Liver (tissue), 9 donors: ENCODE measurements around the gene UBE2U. TPM values are rescaled to one million over a fixed set of nuclear protein-coding genes. Genes with fewer than 3 reads are reported as not detected.
"Not testable (repeated sequence)": the region's sequence is repeated elsewhere in the genome, so short reads cannot be mapped to it uniquely, and the experiment has no call there.

Source experiments
- DNase-seq: peaks from one replicate; pipeline ENCODE4 v3.0.0-alpha.2; 2017; ENCODE audit warnings: low spot score
- H3K27ac ChIP-seq, 2 donors: one replicate each; pipeline ENCODE4 v1.7.0; 2013; ENCODE audit warnings: inconsistent platforms in 2 of 2, low read length in 2 of 2, control low read depth in 1 of 2, low read depth in 1 of 2, mild to moderate bottlenecking in 1 of 2
- H3K27me3 ChIP-seq, 4 donors: one replicate each; pipeline versions ENCODE4 v1.6.1 to v1.7.0; 2013; ENCODE audit warnings: low read length in 3 of 4, inconsistent platforms in 1 of 4, mild to moderate bottlenecking in 1 of 4, moderate library complexity in 1 of 4; ENCODE audit not compliant: control insufficient read depth in 4 of 4, insufficient read depth in 4 of 4
- H3K36me3 ChIP-seq, 4 donors: one replicate each; pipeline versions ENCODE4 v1.6.1 to v1.7.0; 2013; ENCODE audit warnings: low read length in 3 of 4, mild to moderate bottlenecking in 3 of 4, low read depth in 1 of 4, moderate library complexity in 1 of 4; ENCODE audit not compliant: control insufficient read depth in 4 of 4, insufficient read depth in 3 of 4
- H3K4me1 ChIP-seq, 4 donors: one replicate each; pipeline versions ENCODE4 v1.6.1 to v1.7.0; 2013; ENCODE audit warnings: low read length in 3 of 4, mild to moderate bottlenecking in 3 of 4, moderate library complexity in 1 of 4; ENCODE audit not compliant: control insufficient read depth in 4 of 4, insufficient read depth in 4 of 4
- H3K4me3 ChIP-seq, 3 donors: one replicate each; pipeline versions ENCODE4 v1.6.1 to v1.7.0; 2013; ENCODE audit warnings: low read length in 3 of 3, control low read depth in 1 of 3, low read depth in 1 of 3, mild to moderate bottlenecking in 1 of 3
- H3K9ac ChIP-seq, 2 donors: one replicate each; pipeline ENCODE4 v1.7.0; 2013; ENCODE audit warnings: low read length in 2 of 2, mild to moderate bottlenecking in 2 of 2, moderate library complexity in 2 of 2, control low read depth in 1 of 2, low read depth in 1 of 2
- H3K9me3 ChIP-seq, 4 donors: one replicate each; pipeline versions ENCODE4 v1.6.1 to v1.7.0; 2013; ENCODE audit warnings: low read length in 3 of 4; ENCODE audit not compliant: control insufficient read depth in 4 of 4
- EGR1 ChIP-seq, 2 donors: IDR thresholded peaks; 2 replicates each; pipeline ENCODE4 v1.6.1; 2016 to 2018; ENCODE audit warnings: antibody characterized with exemption in 2 of 2, low read depth in 2 of 2
- FOXA1 ChIP-seq: IDR thresholded peaks from 2 replicates; pipeline ENCODE4 v1.6.1; 2016; ENCODE audit warnings: antibody characterized with exemption
- GABPA ChIP-seq, 2 donors: IDR thresholded peaks in 1 of 2; conservative IDR thresholded peaks in 1 of 2; 2 replicates each; pipeline ENCODE4 v1.6.1; 2016; ENCODE audit warnings: antibody characterized with exemption in 2 of 2, mild to moderate bottlenecking in 1 of 2, moderate library complexity in 1 of 2
- HNF4G ChIP-seq: IDR thresholded peaks from 2 replicates; pipeline ENCODE4 v1.6.1; 2016; ENCODE audit warnings: antibody characterized with exemption
- JUND ChIP-seq, 2 donors: IDR thresholded peaks; 2 replicates each; pipeline ENCODE4 v1.6.1; 2016; ENCODE audit warnings: antibody characterized with exemption in 2 of 2
- NR2F2 ChIP-seq: IDR thresholded peaks from 2 replicates; pipeline ENCODE4 v1.6.1; 2016; ENCODE audit warnings: antibody characterized with exemption
- RAD21 ChIP-seq, 2 donors: IDR thresholded peaks; 2 replicates each; pipeline ENCODE4 v1.6.1; 2016; ENCODE audit warnings: antibody characterized with exemption in 2 of 2, mild to moderate bottlenecking in 2 of 2
- REST ChIP-seq: IDR thresholded peaks from 2 replicates; pipeline ENCODE4 v1.6.1; 2016; ENCODE audit warnings: antibody characterized with exemption, mild to moderate bottlenecking
- SP1 ChIP-seq: IDR thresholded peaks from 2 replicates; pipeline ENCODE4 v1.6.1; 2018; ENCODE audit warnings: antibody characterized with exemption, mild to moderate bottlenecking
- TAF1 ChIP-seq: conservative IDR thresholded peaks from 2 replicates; pipeline ENCODE4 v1.6.1; 2016; ENCODE audit warnings: antibody characterized with exemption, mild to moderate bottlenecking
- YY1 ChIP-seq: IDR thresholded peaks from 2 replicates; pipeline ENCODE4 v1.6.1; 2016; ENCODE audit warnings: antibody characterized with exemption, mild to moderate bottlenecking
- ZBTB33 ChIP-seq: IDR thresholded peaks from 2 replicates; pipeline ENCODE4 v1.6.1; 2016; ENCODE audit warnings: antibody characterized with exemption
- WGBS: extraction: QIAGEN DNeasy Blood & Tissue Kit; methylation state at CpG from one replicate; pipeline ENCODE4 v1.1.7; 2013; 5-methylcytosine and 5-hydroxymethylcytosine counted together
- polyA plus RNA-seq, 2 donors: library from polyadenylated mRNA; stranded (reverse) in 1 of 2; unstranded in 1 of 2; fragments of 200-250 nt in 1 of 2; fragments of >200 nt in 1 of 2; fragmentation: Nextera tagmentation in 1 of 2; extraction: Ambion mirVana in 1 of 2; gene quantifications; one replicate each; pipeline versions ENCODE4 v1.2.1 to v1.2.3, GENCODE V29; 2013 to 2015
- total RNA-seq, 2 donors: library from RNA; depleted of rRNA; stranded (reverse); fragments of >200 nt; gene quantifications; one replicate each; pipeline ENCODE4 v1.2.3, GENCODE V29; 2014
- TF ChIP-seq, protein P1 (sequence below): fragments of 150-350 bp; IDR thresholded peaks from 2 replicates; pipeline ENCODE4 v1.5.1; 2017; ENCODE audit warnings: improper control_type of control experiment, low read depth, low read length; ENCODE audit not compliant: missing input control
- donor health status: healthy.
- donor health status: healthy.
- donor health status: healthy.
- donor health status: healthy.
- donor health status: healthy.

The UBE2U gene
- total and polyA plus RNA-seq, 4 donors, result not detected

- Histone ChIP-seq H3K36me3 (no peaks in the 10 kb centered on the region), H3K9me3 (no peaks in the 10 kb centered on the region), H3K4me3 (no peak overlapping the region), H3K4me1 (no peaks in the 10 kb centered on the region), H3K27me3 (peaks cover 0 to 4% (median 1%) of the 10 kb centered on the region in 4 donors), H3K9ac (no peak overlapping the region), H3K27ac (no peak overlapping the region)
- WGBS, result 85% methylated on average over 3 of the region's 3 CpGs
- DNase-seq, result no peak
- TF ChIP-seq EGR1 (IDR thresholded peaks at IDR 0.05; ENCODE audit: low read depth in 2 of 2) (no peak), REST (no peak), HNF4G (no peak), NR2F2 (no peak)
These were observed 12.2 kb downstream of the UBE2U start for GRCh38 chr1:64215576-64215975.

DNA sequence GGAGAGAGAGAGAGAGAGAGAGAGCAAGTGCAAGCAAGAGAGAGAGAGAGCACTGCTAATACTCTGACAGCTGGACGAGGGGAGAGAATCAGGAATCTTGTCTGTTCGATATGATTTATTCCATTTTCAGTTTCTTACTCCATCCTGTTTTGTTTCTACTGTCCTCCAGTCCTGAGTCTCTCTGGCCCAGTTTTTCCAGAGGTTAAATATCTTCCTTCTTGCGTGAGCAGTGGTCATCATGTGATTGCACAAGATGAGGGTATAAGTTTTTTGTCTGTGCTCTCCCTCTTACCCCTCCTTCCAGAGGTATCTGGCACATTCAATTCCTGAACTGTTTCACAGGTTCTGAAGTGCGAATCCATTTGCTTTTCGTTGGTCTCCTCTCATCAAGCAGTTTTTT, 16.8 kb downstream of the UBE2U start:
- Histone ChIP-seq H3K27ac (no peak overlapping the region), H3K27me3 (peaks cover 0 to 2% (median 0%) of the 10 kb centered on the region in 4 donors), H3K9me3 (no peaks in the 10 kb centered on the region), H3K4me3 (no peak overlapping the region), H3K9ac (no peak overlapping the region), H3K36me3 (no peaks in the 10 kb centered on the region), H3K4me1 (no peaks in the 10 kb centered on the region)
- TF ChIP-seq JUND (IDR thresholded peaks at IDR 0.05) (no peak), GABPA (IDR thresholded peaks at IDR 0.05 in 1 of 2, conservative IDR thresholded peaks at IDR 0.05 in 1 of 2) (no peak), ZBTB33 (no peak), EGR1 (IDR thresholded peaks at IDR 0.05; ENCODE audit: low read depth in 2 of 2) (no peak), SP1 (no peak), FOXA1 (no peak), TAF1 (no peak), YY1 (no peak)
- no peak for DNase-seq
- WGBS, result 84% methylated on average over 5 of the region's 5 CpGs

- no peaks in the 10 kb centered on the region for H3K36me3 ChIP-seq
- H3K27me3 ChIP-seq, result peaks cover 0 to 2% (median 0%) of the 10 kb centered on the region in 4 donors
- H3K27ac ChIP-seq, result no peak overlapping the region
- H3K9me3 ChIP-seq, result no peaks in the 10 kb centered on the region
- TF ChIP-seq, protein P1, sequence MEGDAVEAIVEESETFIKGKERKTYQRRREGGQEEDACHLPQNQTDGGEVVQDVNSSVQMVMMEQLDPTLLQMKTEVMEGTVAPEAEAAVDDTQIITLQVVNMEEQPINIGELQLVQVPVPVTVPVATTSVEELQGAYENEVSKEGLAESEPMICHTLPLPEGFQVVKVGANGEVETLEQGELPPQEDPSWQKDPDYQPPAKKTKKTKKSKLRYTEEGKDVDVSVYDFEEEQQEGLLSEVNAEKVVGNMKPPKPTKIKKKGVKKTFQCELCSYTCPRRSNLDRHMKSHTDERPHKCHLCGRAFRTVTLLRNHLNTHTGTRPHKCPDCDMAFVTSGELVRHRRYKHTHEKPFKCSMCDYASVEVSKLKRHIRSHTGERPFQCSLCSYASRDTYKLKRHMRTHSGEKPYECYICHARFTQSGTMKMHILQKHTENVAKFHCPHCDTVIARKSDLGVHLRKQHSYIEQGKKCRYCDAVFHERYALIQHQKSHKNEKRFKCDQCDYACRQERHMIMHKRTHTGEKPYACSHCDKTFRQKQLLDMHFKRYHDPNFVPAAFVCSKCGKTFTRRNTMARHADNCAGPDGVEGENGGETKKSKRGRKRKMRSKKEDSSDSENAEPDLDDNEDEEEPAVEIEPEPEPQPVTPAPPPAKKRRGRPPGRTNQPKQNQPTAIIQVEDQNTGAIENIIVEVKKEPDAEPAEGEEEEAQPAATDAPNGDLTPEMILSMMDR, result no peak
- TF ChIP-seq RAD21 (IDR thresholded peaks at IDR 0.05) (no peak), JUND (IDR thresholded peaks at IDR 0.05) (no peak), SP1 (no peak)
- no peak overlapping the region for H3K9ac ChIP-seq
- 80% methylated on average over 7 of the region's 7 CpGs for WGBS
- H3K4me1 ChIP-seq, result no peaks in the 10 kb centered on the region
- no peak for DNase-seq
- H3K4me3 ChIP-seq, result no peak overlapping the region
These were observed 20.1 kb downstream of the UBE2U start for GRCh38 chr1:64223329-64224151.

- H3K36me3 ChIP-seq, H3K9me3 ChIP-seq, H3K27ac ChIP-seq, H3K4me1 ChIP-seq, DNase-seq, H3K4me3 ChIP-seq, H3K9ac ChIP-seq, H3K27me3 ChIP-seq: not testable (repeated sequence)
- 97% methylated on average over 7 of the region's 7 CpGs for WGBS
These were observed 20.8 kb downstream of the UBE2U start for GRCh38 chr1:64224236-64224635.
